WTC11 (cell line): ENCODE measurements around the gene DENND4A. TPM values are rescaled to one million over a fixed set of nuclear protein-coding genes. Genes with fewer than 3 reads are reported as not detected.

Experiments
- ATAC-seq: fragments of 200-7000 bp; cut with Tn5 transposase; 2 replicates; pipeline ENCODE4 v1.10.0; 2021; ENCODE audit warnings: mild to moderate bottlenecking, moderate library complexity
- CTCF ChIA-PET: fragments of 300-600 bp; sonication (Branson Sonifier 250); formaldehyde crosslinking; loops from one replicate; lab custom pipeline; 2021; ENCODE audit warnings: antibody characterized with exemption; lab: Charles Lee
- POLR2A ChIA-PET: fragments of 350-600 bp; sonication (Branson Sonifier 250); formaldehyde crosslinking; loops from one replicate; lab custom pipeline; 2021; ENCODE audit warnings: antibody characterized with exemption; lab: Charles Lee
- DNase-seq: peaks from one replicate; pipeline ENCODE4 v3.0.0; 2021; ENCODE audit warnings: low spot score
- H3K27ac Mint-ChIP-seq: 2 replicates; pipeline ENCODE4 v1.8.0; 2021; ENCODE audit warnings: mixed read lengths
- H3K27me3 Mint-ChIP-seq: 2 replicates; pipeline ENCODE4 v1.8.0; 2021; ENCODE audit warnings: low read depth, mild to moderate bottlenecking, moderate library complexity, mixed read lengths
- H3K36me3 Mint-ChIP-seq: 2 replicates; pipeline ENCODE4 v1.8.0; 2021; ENCODE audit warnings: mixed read lengths
- H3K4me1 Mint-ChIP-seq: 2 replicates; pipeline ENCODE4 v1.8.0; 2022; ENCODE audit warnings: mixed read lengths
- H3K4me3 Mint-ChIP-seq: 2 replicates; pipeline ENCODE4 v1.8.0; 2021; ENCODE audit warnings: mild to moderate bottlenecking, moderate library complexity, mixed read lengths
- H3K9me3 Mint-ChIP-seq: 2 replicates; pipeline ENCODE4 v1.8.0; 2021; ENCODE audit warnings: mixed read lengths
- ATF1 ChIP-seq: sonication (generic); formaldehyde crosslinking; IDR thresholded peaks from 2 replicates; pipeline ENCODE4 v1.8.1; 2023; ENCODE audit warnings: mild to moderate bottlenecking, moderate library complexity, missing genetic modification reagents
- CREM ChIP-seq: sonication (generic); formaldehyde crosslinking; IDR thresholded peaks from 2 replicates; pipeline ENCODE4 v1.8.1; 2022; ENCODE audit warnings: mild to moderate bottlenecking, missing genetic modification reagents, moderate library complexity
- E2F1 ChIP-seq: sonication (generic); formaldehyde crosslinking; IDR thresholded peaks from 2 replicates; pipeline ENCODE4 v1.8.0; 2022; ENCODE audit warnings: mild to moderate bottlenecking, missing genetic modification reagents
- ERG ChIP-seq: fragments of 250-450 bp; sonication (Bioruptor Pico); IDR thresholded peaks from 2 replicates; pipeline ENCODE4 v1.8.0; 2021; ENCODE audit warnings: mild to moderate bottlenecking
- GABPB1 ChIP-seq: sonication (generic); formaldehyde crosslinking; IDR thresholded peaks from 2 replicates; pipeline ENCODE4 v1.8.1; 2023; ENCODE audit warnings: mild to moderate bottlenecking, missing genetic modification reagents
- MXD4 ChIP-seq: fragments of 250-450 bp; sonication (Bioruptor Pico); IDR thresholded peaks from 2 replicates; pipeline ENCODE4 v1.8.0; 2021; ENCODE audit warnings: mild to moderate bottlenecking, moderate library complexity, borderline replicate concordance
- NR3C1 ChIP-seq: sonication (generic); formaldehyde crosslinking; conservative IDR thresholded peaks from 2 replicates; pipeline ENCODE4 v1.8.1; 2023; ENCODE audit warnings: low read depth, mild to moderate bottlenecking, missing genetic modification reagents
- SOX15 ChIP-seq: fragments of 250-450 bp; sonication (Bioruptor Pico); IDR thresholded peaks from 2 replicates; pipeline ENCODE4 v1.9.0; 2021; ENCODE audit warnings: mild to moderate bottlenecking
- TCF7 ChIP-seq: sonication (generic); formaldehyde crosslinking; IDR thresholded peaks from 2 replicates; pipeline ENCODE4 v1.8.0; 2022; ENCODE audit warnings: mild to moderate bottlenecking, low read depth, missing genetic modification reagents, moderate library complexity
- TEAD1 ChIP-seq: sonication (generic); formaldehyde crosslinking; IDR thresholded peaks from 2 replicates; pipeline ENCODE4 v1.8.0; 2022; ENCODE audit warnings: mild to moderate bottlenecking, missing genetic modification reagents
- ZBTB43 ChIP-seq: sonication (generic); formaldehyde crosslinking; IDR thresholded peaks from 2 replicates; pipeline ENCODE4 v1.8.1; 2023; ENCODE audit warnings: mild to moderate bottlenecking, missing genetic modification reagents
- ZNF232 ChIP-seq: sonication (generic); formaldehyde crosslinking; IDR thresholded peaks from 2 replicates; pipeline ENCODE4 v1.8.0; 2022; ENCODE audit warnings: mild to moderate bottlenecking, missing genetic modification reagents
- ZNF263 ChIP-seq: sonication (generic); formaldehyde crosslinking; IDR thresholded peaks from 2 replicates; pipeline ENCODE4 v1.8.1; 2022; ENCODE audit warnings: low read depth, mild to moderate bottlenecking, moderate library complexity, missing genetic modification reagents
- ZNF425 ChIP-seq: fragments of 250-450 bp; sonication (Bioruptor Pico); conservative IDR thresholded peaks from 2 replicates; pipeline ENCODE4 v1.9.0; 2021; ENCODE audit warnings: mild to moderate bottlenecking
- total RNA-seq: library from RNA; stranded (reverse); gene quantifications from 3 replicates; pipeline ENCODE4 v1.2.3, GENCODE V29; 2021

Gene DENND4A
- total RNA-seq, 1 experiment from 2014 or later = 5.7 TPM

- Mint-ChIP-seq H3K9me3 (no peaks in the 10 kb centered on the region), H3K4me3 (no peak overlapping the region), H3K27ac (no peak overlapping the region), H3K4me1 (peaks cover 9% of the 10 kb centered on the region), H3K36me3 (no peaks in the 10 kb centered on the region), H3K27me3 (no peaks in the 10 kb centered on the region)
- ChIA-PET CTCF (interaction anchor here (1.0 kb wide), 1 partner anchor 132 kb away, joined by 3 read pairs; no protein-coding TSS in a partner anchor), POLR2A (no interaction called here)
- no peak for ATAC-seq
- DNase-seq = no peak
- no peak for TF ChIP-seq E2F1 (CRISPR knock-in tag)
- TF ChIP-seq ZBTB43 = no peak
- TF ChIP-seq ZNF263 (CRISPR knock-in tag) = no peak
- TF ChIP-seq GABPB1 = peak; percentile 68; the same call in 1 of the 2 replicates
- TF ChIP-seq TEAD1 (CRISPR knock-in tag) = no peak
- no peak for TF ChIP-seq SOX15 (CRISPR knock-in tag)
- TF ChIP-seq TCF7 = no peak
Measured at GRCh38 chr15:65730549-65731172, 61.4 kb downstream of the DENND4A start.

GRCh38 chr15:65724464-65725215 lies 67.5 kb downstream of the DENND4A start:
- DNase-seq = no peak
- H3K27me3 Mint-ChIP-seq = no peaks in the 10 kb centered on the region
- H3K36me3 Mint-ChIP-seq = no peaks in the 10 kb centered on the region
- CTCF ChIA-PET = interaction anchor here (0.7 kb wide), 1 partner anchor 442 kb away, joined by 3 read pairs; no protein-coding TSS in a partner anchor
- no peaks in the 10 kb centered on the region for H3K9me3 Mint-ChIP-seq
- no peak overlapping the region for H3K4me3 Mint-ChIP-seq
- no peak for TF ChIP-seq ZNF232 (CRISPR knock-in tag)
- POLR2A ChIA-PET = no interaction called here
- H3K27ac Mint-ChIP-seq = no peak overlapping the region
- H3K4me1 Mint-ChIP-seq = no peaks in the 10 kb centered on the region
- ATAC-seq = no peak

GRCh38 chr15:65723876-65724275 lies 68.2 kb downstream of the DENND4A start:
- ATAC-seq (no peak), DNase-seq (no peak)
- no peaks in the 10 kb centered on the region for H3K9me3 Mint-ChIP-seq
- no peak overlapping the region for H3K27ac Mint-ChIP-seq
- no peaks in the 10 kb centered on the region for H3K36me3 Mint-ChIP-seq
- POLR2A ChIA-PET = no interaction called here
- TF ChIP-seq NR3C1 (CRISPR knock-in tag) (no peak), ZNF425 (CRISPR knock-in tag) (no peak), ERG (no peak), SOX15 (CRISPR knock-in tag) (no peak), ATF1 (CRISPR knock-in tag) (no peak), MXD4 (no peak), CREM (CRISPR knock-in tag) (no peak)
- no peaks in the 10 kb centered on the region for H3K4me1 Mint-ChIP-seq
- CTCF ChIA-PET = no interaction called here
- no peaks in the 10 kb centered on the region for H3K27me3 Mint-ChIP-seq
- H3K4me3 Mint-ChIP-seq = no peak overlapping the region
